Activated B cell treated with CpG ODN at 0.5 μM for 24 hours (primary cell): ENCODE results near the gene IKZF2. TPM values are rescaled to one million over a fixed set of nuclear protein-coding genes. Genes with fewer than 3 reads are reported as not detected.

ENCODE experiments used
- ATAC-seq: fragments of 200-7000 bp; cut with Tn5 transposase; one replicate; pipeline ENCODE4 v1.10.0; 2021; ENCODE audit warnings: low read depth, mild to moderate bottlenecking, moderate library complexity
- CTCF ChIA-PET: fragments of 350-600 bp; sonication (Branson Sonifier 250); formaldehyde crosslinking; loops from one replicate; lab custom pipeline; 2021; ENCODE audit warnings: antibody characterized with exemption; lab: Charles Lee
- POLR2A ChIA-PET: fragments of 350-600 bp; sonication (Branson Sonifier 250); formaldehyde crosslinking; loops from one replicate; lab custom pipeline; 2021; ENCODE audit warnings: antibody characterized with exemption; lab: Charles Lee
- DNase-seq: peaks from one replicate; pipeline ENCODE4 v3.0.0; 2022
- H3K27ac Mint-ChIP-seq: one replicate; pipeline ENCODE4 v1.8.0; 2020; ENCODE audit warnings: mixed read lengths
- H3K27me3 Mint-ChIP-seq: one replicate; pipeline ENCODE4 v1.8.0; 2021; ENCODE audit warnings: mixed read lengths
- H3K36me3 Mint-ChIP-seq: one replicate; pipeline ENCODE4 v1.8.0; 2021; ENCODE audit warnings: low read depth, mixed read lengths
- H3K4me1 Mint-ChIP-seq: one replicate; pipeline ENCODE4 v1.8.0; 2021; ENCODE audit warnings: mixed read lengths
- H3K4me3 Mint-ChIP-seq: one replicate; pipeline ENCODE4 v1.8.0; 2020; ENCODE audit warnings: mild to moderate bottlenecking, mixed read lengths
- H3K9me3 Mint-ChIP-seq: one replicate; pipeline ENCODE4 v1.8.0; 2020; ENCODE audit warnings: mixed read lengths
- CTCF ChIP-seq: fragments of 200-600 bp; IDR thresholded peaks from one replicate; pipeline ENCODE4 v1.8.0; 2022; ENCODE audit warnings: antibody characterized with exemption, mild to moderate bottlenecking
- intact Hi-C: fragments of 100-400 bp; cut with micrococcal nuclease; formaldehyde crosslinking; loops from one replicate; pipeline ENCODE4 v1.15.1; 2024
- total RNA-seq: library from RNA; stranded (reverse); gene quantifications from 2 replicates; pipeline ENCODE4 v1.2.3, GENCODE V29; 2022

The IKZF2 gene
- total RNA-seq, 1 donor from 2014 or later, result 60.2 TPM

DNA sequence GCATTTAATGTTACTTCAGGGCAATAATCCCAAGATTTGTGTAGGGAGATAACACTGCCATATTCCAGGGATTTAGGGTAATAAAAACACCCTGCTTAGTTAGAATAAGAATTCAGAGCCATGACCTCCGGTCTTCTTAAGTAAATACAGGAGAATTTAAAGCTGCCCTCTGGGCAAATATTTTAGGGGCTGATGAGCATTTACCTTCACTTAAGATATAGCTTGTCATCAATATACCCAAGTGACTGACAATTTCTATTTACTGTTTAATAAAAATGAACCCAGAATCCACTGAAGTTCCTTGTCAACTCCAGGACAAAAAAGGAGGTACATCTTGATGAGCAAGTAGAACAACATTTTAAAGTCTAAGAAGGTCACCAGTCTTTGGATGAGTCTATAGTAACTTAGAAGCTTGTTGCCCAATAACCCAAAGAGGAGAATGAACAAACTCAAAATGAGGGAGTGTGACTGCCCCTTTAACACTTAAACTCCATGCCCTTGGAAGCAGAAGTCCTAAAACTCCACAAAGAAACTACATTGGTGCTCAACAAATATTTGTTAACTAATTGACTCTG, 24.3 kb upstream of the IKZF2 start:
- intact Hi-C loops, result no loop called here
- CTCF ChIA-PET, result no interaction called here

DNA sequence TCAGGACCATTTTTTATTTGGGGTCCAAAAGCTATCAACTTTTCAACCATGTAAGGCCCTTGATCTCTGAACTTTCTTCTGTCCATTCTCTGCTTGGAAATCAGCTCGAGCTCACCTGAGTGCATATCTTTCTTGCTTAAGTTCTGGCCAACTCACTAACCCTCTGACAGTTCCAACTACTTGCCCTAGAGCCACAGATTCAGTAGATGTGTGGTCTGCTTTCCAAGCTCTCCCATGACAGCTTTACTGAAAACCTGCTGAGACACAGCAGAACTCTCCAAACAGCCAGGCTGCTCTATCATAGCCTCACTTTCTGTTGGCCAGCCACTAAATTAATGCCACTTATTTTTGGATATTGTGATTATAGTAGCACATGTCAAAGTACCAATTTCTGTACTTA, 21.2 kb upstream of the IKZF2 start:
- POLR2A ChIA-PET, result interaction anchor here (1.3 kb wide), 1 partner anchor 45 kb away, joined by 3 read pairs; no protein-coding TSS in a partner anchor
- no peak overlapping the region for H3K4me3 Mint-ChIP-seq
- DNase-seq (no peak), ATAC-seq (no peak)
- TF ChIP-seq CTCF, result no peak
- no peak overlapping the region for H3K27ac Mint-ChIP-seq
- H3K4me1 Mint-ChIP-seq, result peaks cover 24% of the 10 kb centered on the region
- H3K27me3 Mint-ChIP-seq, result no peaks in the 10 kb centered on the region
- CTCF ChIA-PET, result interaction anchor here (0.8 kb wide), 2 partner anchors 14 to 19 kb away, joined by 3 read pairs; no protein-coding TSS in a partner anchor
- intact Hi-C loops, result no loop called here
- no peaks in the 10 kb centered on the region for H3K36me3 Mint-ChIP-seq
- H3K9me3 Mint-ChIP-seq, result no peaks in the 10 kb centered on the region

More for the DNA sequence above, 24.3 kb upstream of the IKZF2 start:
- Mint-ChIP-seq H3K4me3 (no peak overlapping the region), H3K27ac (no peak overlapping the region), H3K27me3 (no peaks in the 10 kb centered on the region), H3K36me3 (no peaks in the 10 kb centered on the region), H3K9me3 (no peaks in the 10 kb centered on the region), H3K4me1 (peaks cover 19% of the 10 kb centered on the region)
- POLR2A ChIA-PET, result no interaction called here
- DNase-seq, result no peak
- TF ChIP-seq CTCF, result no peak
- ATAC-seq, result no peak

DNA sequence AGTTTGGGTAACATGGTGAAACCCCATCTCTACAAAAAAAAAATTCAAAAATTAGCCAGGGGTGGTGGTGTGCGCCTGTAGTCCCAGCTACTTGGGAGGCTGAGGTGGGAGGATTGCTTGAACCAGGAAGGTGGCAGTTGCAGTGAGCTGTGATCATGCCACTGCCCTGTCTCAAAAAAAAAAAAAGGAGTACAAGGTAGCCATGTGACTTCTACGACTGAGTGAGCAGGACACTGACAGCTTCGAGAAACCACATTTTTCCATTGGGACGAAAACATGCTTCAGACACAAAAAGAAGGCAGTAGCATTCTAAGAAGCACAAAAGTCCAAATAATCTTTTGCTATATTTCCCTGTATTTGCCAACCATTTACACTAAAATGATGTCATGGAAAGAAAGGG, 19.7 kb upstream of the IKZF2 start:
- ChIA-PET CTCF (no interaction called here), POLR2A (interaction anchor here (0.9 kb wide), 1 partner anchor 42 kb away, joined by 4 read pairs; no protein-coding TSS in a partner anchor)
- Mint-ChIP-seq H3K9me3 (no peaks in the 10 kb centered on the region), H3K27me3 (no peaks in the 10 kb centered on the region), H3K27ac (no peak overlapping the region), H3K36me3 (no peaks in the 10 kb centered on the region), H3K4me3 (no peak overlapping the region), H3K4me1 (peaks cover 34% of the 10 kb centered on the region)
- DNase-seq, result no peak
- TF ChIP-seq CTCF, result no peak
- ATAC-seq, result no peak
- intact Hi-C loops, result no loop called here

GRCh38 chr2:213167271-213167930, 16.0 kb upstream of the IKZF2 start:
- CTCF ChIA-PET, result interaction anchor here (1.1 kb wide), 1 partner anchor 10 kb away, joined by 3 read pairs; no protein-coding TSS in a partner anchor
- H3K27me3 Mint-ChIP-seq, result no peaks in the 10 kb centered on the region
- POLR2A ChIA-PET, result interaction anchor here (1.7 to 3.2 kb wide), 2 partner anchors 10 to 16 kb away, joined by 10 to 15 read pairs; partner anchors contain the start of gene IKZF2
- no peak for TF ChIP-seq CTCF
- H3K27ac Mint-ChIP-seq, result peak overlapping the region; percentile 61
- ATAC-seq, result no peak
- DNase-seq, result no peak
- H3K36me3 Mint-ChIP-seq, result no peaks in the 10 kb centered on the region
- peak overlapping the region; percentile 28 for H3K4me3 Mint-ChIP-seq
- H3K4me1 Mint-ChIP-seq, result peaks cover 50% of the 10 kb centered on the region
- H3K9me3 Mint-ChIP-seq, result no peaks in the 10 kb centered on the region
- intact Hi-C loops, result loop anchor here (2.0 kb wide), 1 partner anchor 17 kb away; no protein-coding TSS in a partner anchor

- no peaks in the 10 kb centered on the region for H3K36me3 Mint-ChIP-seq
- CTCF ChIA-PET, result interaction anchor here (1.1 to 1.7 kb wide), 2 partner anchors 9 to 13 kb away, joined by 3 to 11 read pairs; no protein-coding TSS in a partner anchor
- intact Hi-C loops, result loop anchor here (1.0 to 2.0 kb wide), 4 partner anchors 9 to 67 kb away; no protein-coding TSS in a partner anchor
- H3K4me1 Mint-ChIP-seq, result peaks cover 40% of the 10 kb centered on the region
- no peaks in the 10 kb centered on the region for H3K9me3 Mint-ChIP-seq
- DNase-seq (no peak), ATAC-seq (peak; percentile 86)
- peak overlapping the region; percentile 93 for H3K27ac Mint-ChIP-seq
- H3K4me3 Mint-ChIP-seq, result peak overlapping the region; percentile 30
- TF ChIP-seq CTCF, result no peak
- POLR2A ChIA-PET, result interaction anchor here (0.5 to 3.2 kb wide), 10 partner anchors 9 to 1643 kb away, joined by 3 to 15 read pairs (median 4); partner anchors contain the start of genes BARD1 and IKZF2
- no peaks in the 10 kb centered on the region for H3K27me3 Mint-ChIP-seq
Observed at GRCh38 chr2:213166109-213166508, 14.7 kb upstream of the IKZF2 start.
